ENCODE measurements around the gene ATP6V0A1. TPM values are rescaled to one million over a fixed set of nuclear protein-coding genes. Genes with fewer than 3 reads are reported as not detected.
"Not testable (repeated sequence)": the region's sequence is repeated elsewhere in the genome, so short reads cannot be mapped to it uniquely, and the experiment has no call there.

Gene ATP6V0A1
- total and polyA plus RNA-seq, 4 donors: 44.4 to 203 (median 74.5) TPM

DNA sequence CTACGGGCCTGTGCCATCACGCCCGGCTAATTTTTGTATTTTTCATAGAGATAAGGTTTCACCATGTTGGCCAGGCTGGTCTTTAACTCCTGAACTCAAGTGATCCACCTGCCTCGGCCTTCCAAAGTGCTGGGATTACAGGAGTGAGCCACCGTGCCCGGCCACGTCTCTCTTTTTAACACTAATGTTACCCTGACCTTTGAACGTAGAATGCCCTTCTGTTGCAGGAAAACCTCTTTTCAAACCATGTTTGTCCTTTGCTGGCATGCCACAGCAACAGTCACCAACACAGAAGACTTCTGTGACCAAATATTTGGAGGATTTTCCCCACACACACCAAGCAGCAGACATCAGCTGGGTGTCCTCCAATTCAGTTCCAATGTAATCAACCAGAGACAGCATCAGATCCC is 86.2 kb downstream of the ATP6V0A1 start:
- TF ChIP-seq CTCF (IDR thresholded peaks at IDR 0.05; ENCODE audit: control extremely low read depth, extremely low read depth): no peak
- Histone ChIP-seq H3K4me1 (ENCODE audit: control insufficient read depth in 5 of 5, insufficient read depth in 5 of 5, low read length in 5 of 5) (peaks cover 0 to 2% (median 0%) of the 10 kb centered on the region in 5 donors), H3K27ac (ENCODE audit: low read depth in 1 of 2, low read length in 1 of 2) (no peak overlapping the region), H3K4me3 (no peak overlapping the region), H3K36me3 (ENCODE audit: control insufficient read depth in 4 of 4, insufficient read depth in 4 of 4, low read length in 4 of 4) (peaks cover 2 to 34% (median 4%) of the 10 kb centered on the region in 4 donors), H3K9ac (ENCODE audit: insufficient read depth in 1 of 2, low read length in 2 of 2) (no peak overlapping the region), H3K9me3 (ENCODE audit: control insufficient read depth in 4 of 4, insufficient read depth in 3 of 4, low read length in 3 of 4) (no peaks in the 10 kb centered on the region), H3K27me3 (ENCODE audit: control insufficient read depth in 3 of 3, insufficient read depth in 3 of 3, low read length in 2 of 3) (no peaks in the 10 kb centered on the region)
- ATAC-seq (ENCODE audit: insufficient read depth, low FRiP score) (no peak), DNase-seq (no peak)
- 75 to 80% methylated on average over 8 of the region's 8 CpGs for WGBS, 2 donors

- DNase-seq; H3K27me3 ChIP-seq (ENCODE audit: control insufficient read depth in 3 of 3, insufficient read depth in 3 of 3, low read length in 2 of 3); H3K4me3 ChIP-seq; H3K27ac ChIP-seq (ENCODE audit: low read depth in 1 of 2, low read length in 1 of 2); H3K9ac ChIP-seq (ENCODE audit: insufficient read depth in 1 of 2, low read length in 2 of 2); H3K4me1 ChIP-seq (ENCODE audit: control insufficient read depth in 5 of 5, insufficient read depth in 5 of 5, low read length in 5 of 5); H3K9me3 ChIP-seq (ENCODE audit: control insufficient read depth in 4 of 4, insufficient read depth in 3 of 4, low read length in 3 of 4); ATAC-seq (ENCODE audit: insufficient read depth, low FRiP score): not testable (repeated sequence)
- peaks cover 2 to 31% (median 4%) of the 10 kb centered on the region in 4 donors for H3K36me3 ChIP-seq (ENCODE audit: control insufficient read depth in 4 of 4, insufficient read depth in 4 of 4, low read length in 4 of 4)
- 93% methylated on average over 7 to 9 of the region's 9 CpGs for WGBS, 2 donors
Measured at GRCh38 chr17:42545755-42546505, 87.3 kb downstream of the ATP6V0A1 start.

DNA sequence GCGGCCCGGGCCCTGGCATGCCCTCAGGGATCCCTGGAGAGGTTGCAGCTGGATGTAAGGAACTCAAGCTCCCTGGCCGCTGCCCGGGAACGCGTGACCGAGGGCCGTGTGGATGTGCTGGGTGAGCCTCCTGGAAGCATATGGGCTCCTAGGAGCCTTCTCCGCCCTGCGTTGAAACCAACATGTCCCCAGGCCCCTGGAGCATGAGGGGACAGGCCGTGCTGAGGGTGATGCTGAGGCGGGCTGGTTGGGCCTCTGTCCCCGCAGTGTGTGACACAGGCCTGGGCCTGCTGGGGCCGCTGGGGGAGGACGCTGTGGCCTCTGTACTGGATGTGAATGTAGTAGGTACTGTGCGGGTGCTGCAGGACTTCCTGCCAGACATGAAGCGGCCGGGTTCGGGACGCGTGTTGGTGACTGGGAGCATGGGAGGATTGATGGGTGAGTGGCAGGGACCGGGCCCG is 88.4 kb downstream of the ATP6V0A1 start:
- H3K36me3 ChIP-seq (ENCODE audit: control insufficient read depth in 4 of 4, insufficient read depth in 4 of 4, low read length in 4 of 4): peaks cover 2 to 23% (median 4%) of the 10 kb centered on the region in 4 donors
- H3K27me3 ChIP-seq (ENCODE audit: control insufficient read depth in 3 of 3, insufficient read depth in 3 of 3, low read length in 2 of 3): no peaks in the 10 kb centered on the region
- peaks cover 0 to 2% (median 0%) of the 10 kb centered on the region in 5 donors for H3K4me1 ChIP-seq (ENCODE audit: control insufficient read depth in 5 of 5, insufficient read depth in 5 of 5, low read length in 5 of 5)
- H3K9ac ChIP-seq (ENCODE audit: insufficient read depth in 1 of 2, low read length in 2 of 2): no peak overlapping the region
- DNase-seq (no peak), ATAC-seq (ENCODE audit: insufficient read depth, low FRiP score) (no peak)
- 88 to 89% methylated on average over 23 of the region's 23 CpGs for WGBS, 2 donors
- H3K4me3 ChIP-seq: no peak overlapping the region
- H3K9me3 ChIP-seq (ENCODE audit: control insufficient read depth in 4 of 4, insufficient read depth in 3 of 4, low read length in 3 of 4): no peaks in the 10 kb centered on the region
- H3K27ac ChIP-seq (ENCODE audit: low read depth in 1 of 2, low read length in 1 of 2): no peak overlapping the region
- TF ChIP-seq CTCF (IDR thresholded peaks at IDR 0.05; ENCODE audit: control extremely low read depth, extremely low read depth): no peak

DNA sequence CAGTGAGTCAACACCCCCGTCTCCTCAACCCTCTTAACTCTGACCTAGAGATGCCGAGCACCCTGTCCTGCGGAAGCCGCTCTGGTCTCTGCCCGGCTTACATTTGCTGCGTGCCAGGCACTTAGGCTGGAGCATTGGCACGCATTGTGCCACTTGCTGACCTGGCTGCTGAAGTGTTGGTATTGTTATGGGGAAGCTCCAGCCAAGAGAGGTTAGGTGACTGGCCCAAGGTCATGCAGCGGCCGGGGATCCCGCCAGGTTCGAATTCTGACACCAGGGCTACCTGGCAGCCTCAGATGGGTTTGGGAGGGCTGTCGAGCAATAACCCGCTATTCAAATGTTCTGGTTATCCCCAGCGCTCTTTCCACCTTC is 89.0 kb downstream of the ATP6V0A1 start:
- Histone ChIP-seq H3K27me3 (ENCODE audit: control insufficient read depth in 3 of 3, insufficient read depth in 3 of 3, low read length in 2 of 3) (no peaks in the 10 kb centered on the region), H3K4me3 (no peak overlapping the region), H3K36me3 (ENCODE audit: control insufficient read depth in 4 of 4, insufficient read depth in 4 of 4, low read length in 4 of 4) (peaks cover 0 to 20% (median 4%) of the 10 kb centered on the region in 4 donors), H3K4me1 (ENCODE audit: control insufficient read depth in 5 of 5, insufficient read depth in 5 of 5, low read length in 5 of 5) (peaks cover 0 to 2% (median 0%) of the 10 kb centered on the region in 5 donors), H3K9ac (ENCODE audit: insufficient read depth in 1 of 2, low read length in 2 of 2) (no peak overlapping the region), H3K9me3 (ENCODE audit: control insufficient read depth in 4 of 4, insufficient read depth in 3 of 4, low read length in 3 of 4) (no peaks in the 10 kb centered on the region), H3K27ac (ENCODE audit: low read depth in 1 of 2, low read length in 1 of 2) (no peak overlapping the region)
- no peak for TF ChIP-seq CTCF (IDR thresholded peaks at IDR 0.05; ENCODE audit: control extremely low read depth, extremely low read depth)
- ATAC-seq (ENCODE audit: insufficient read depth, low FRiP score) (no peak), DNase-seq (no peak)
- WGBS, 2 donors: 84 to 92% methylated on average over 14 of the region's 14 CpGs
